Measurements from ENCODE around the gene CFAP410. TPM values are rescaled to one million over a fixed set of nuclear protein-coding genes. Genes with fewer than 3 reads are reported as not detected.

CFAP410 gene
- total and polyA plus RNA-seq, 10 donors: 26.2 to 79.8 (median 33.0) TPM

- Histone ChIP-seq H3K36me3 (peaks cover 0 to 26% (median 6%) of the 10 kb centered on the region in 6 donors), H3K4me3 (peak overlapping the region in 4 of 8 donors; percentile 33 to 66 (median 43)), H3K4me1 (peaks cover 25 to 86% (median 60%) of the 10 kb centered on the region in 6 donors), H3K27ac (peak overlapping the region in 7 of 8 donors; percentile 73 to 93 (median 89)), H3K9me3 (no peaks in the 10 kb centered on the region), H3K27me3 (replicated peaks in 1 of 7) (peaks cover 0 to 20% (median 14%) of the 10 kb centered on the region in 7 donors)
- TF ChIP-seq, protein P1, sequence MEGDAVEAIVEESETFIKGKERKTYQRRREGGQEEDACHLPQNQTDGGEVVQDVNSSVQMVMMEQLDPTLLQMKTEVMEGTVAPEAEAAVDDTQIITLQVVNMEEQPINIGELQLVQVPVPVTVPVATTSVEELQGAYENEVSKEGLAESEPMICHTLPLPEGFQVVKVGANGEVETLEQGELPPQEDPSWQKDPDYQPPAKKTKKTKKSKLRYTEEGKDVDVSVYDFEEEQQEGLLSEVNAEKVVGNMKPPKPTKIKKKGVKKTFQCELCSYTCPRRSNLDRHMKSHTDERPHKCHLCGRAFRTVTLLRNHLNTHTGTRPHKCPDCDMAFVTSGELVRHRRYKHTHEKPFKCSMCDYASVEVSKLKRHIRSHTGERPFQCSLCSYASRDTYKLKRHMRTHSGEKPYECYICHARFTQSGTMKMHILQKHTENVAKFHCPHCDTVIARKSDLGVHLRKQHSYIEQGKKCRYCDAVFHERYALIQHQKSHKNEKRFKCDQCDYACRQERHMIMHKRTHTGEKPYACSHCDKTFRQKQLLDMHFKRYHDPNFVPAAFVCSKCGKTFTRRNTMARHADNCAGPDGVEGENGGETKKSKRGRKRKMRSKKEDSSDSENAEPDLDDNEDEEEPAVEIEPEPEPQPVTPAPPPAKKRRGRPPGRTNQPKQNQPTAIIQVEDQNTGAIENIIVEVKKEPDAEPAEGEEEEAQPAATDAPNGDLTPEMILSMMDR (IDR thresholded peaks at IDR 0.05 in 8 of 11, conservative IDR thresholded peaks at IDR 0.05 in 3 of 11): no peak
- TF ChIP-seq POLR2A (IDR thresholded peaks at IDR 0.05) (no peak), POLR2AphosphoS5 (IDR thresholded peaks at IDR 0.05) (peak in 1 of 3 donors; percentile 30)
- intact Hi-C loops (cut with DNase I; ENCODE audit: low total_unique reads): no loop called here
- 50 to 68% (median 65%) methylated on average over 21 to 24 of the region's 24 CpGs for WGBS, 5 donors
- no peak for DNase-seq
Measured at GRCh38 chr21:44354775-44355771, 15.9 kb upstream of the CFAP410 start.

- TF ChIP-seq, protein P1 (IDR thresholded peaks at IDR 0.05 in 8 of 11, conservative IDR thresholded peaks at IDR 0.05 in 3 of 11): no peak
- TF ChIP-seq POLR2AphosphoS5 (IDR thresholded peaks at IDR 0.05) (peak in 1 of 3 donors; percentile 48), POLR2A (IDR thresholded peaks at IDR 0.05) (no peak)
- Histone ChIP-seq H3K27ac (peak overlapping the region in 7 of 8 donors; percentile 73 to 93 (median 89)), H3K4me1 (peaks cover 25 to 85% (median 61%) of the 10 kb centered on the region in 6 donors), H3K36me3 (peaks cover 0 to 26% (median 6%) of the 10 kb centered on the region in 6 donors), H3K9me3 (no peaks in the 10 kb centered on the region), H3K4me3 (peak overlapping the region in 7 of 8 donors; percentile 8 to 66 (median 38)), H3K27me3 (replicated peaks in 1 of 7) (peaks cover 4 to 31% (median 24%) of the 10 kb centered on the region in 7 donors)
- WGBS, 5 donors: 44 to 68% (median 64%) methylated on average over 8 of the region's 8 CpGs
- intact Hi-C loops (cut with DNase I; ENCODE audit: low total_unique reads): no loop called here
- DNase-seq: no peak
Measured at GRCh38 chr21:44354001-44354405, 14.8 kb upstream of the CFAP410 start.

- H3K4me3 ChIP-seq: peak within 1 kb of the TSS in 7 of 8 donors; percentile 8 to 66 (median 38)
- peaks cover 0 to 23% (median 6%) of the 10 kb centered on the region in 6 donors for H3K36me3 ChIP-seq
- WGBS, 5 donors: 22 to 41% (median 41%) methylated on average over 18 to 21 of the region's 21 CpGs
- H3K9me3 ChIP-seq: no peaks in the 10 kb centered on the region
- peak; percentile 87 for DNase-seq
- H3K27me3 ChIP-seq (replicated peaks in 1 of 7): peaks cover 4 to 36% (median 27%) of the 10 kb centered on the region in 7 donors
- TF ChIP-seq, protein P1 (IDR thresholded peaks at IDR 0.05 in 8 of 11, conservative IDR thresholded peaks at IDR 0.05 in 3 of 11): no peak
- TF ChIP-seq POLR2AphosphoS5 (IDR thresholded peaks at IDR 0.05) (peak; percentile 37 to 69 (median 47)), POLR2A (IDR thresholded peaks at IDR 0.05) (no peak)
- H3K4me1 ChIP-seq: peaks cover 25 to 83% (median 61%) of the 10 kb centered on the region in 6 donors
- intact Hi-C loops (cut with DNase I; ENCODE audit: low total_unique reads): no loop called here
- H3K27ac ChIP-seq: peak within 1 kb of the TSS; percentile 73 to 93 (median 86)
Measured at GRCh38 chr21:44353191-44353970, 14.2 kb upstream of the CFAP410 start, which contains the start of gene TRPM2. TSS of gene TRPM2 (plus strand) at chr21:44353621. CDS start at chr21:44353701, 80 bp downstream.

All from spleen (tissue), 11 donors.